Fibroblast of skin of right biceps (primary cell): ENCODE measurements around the gene INPP5B.
"Not testable (repeated sequence)": the region's sequence is repeated elsewhere in the genome, so short reads cannot be mapped to it uniquely, and the experiment has no call there.

ENCODE experiments used
- DNase-seq: peaks from one replicate; pipeline ENCODE4 v3.0.0-alpha.2; 2013

INPP5B gene

GRCh38 chr1:37946703-37947360 is at the start of gene INPP5B:
Gene INPP5B (minus strand): TSS chr1:37947053. CDS start chr1:37946308, 745 bp downstream.
- peak; percentile 91 for DNase-seq

GRCh38 chr1:37995751-37996345 is 49.0 kb upstream of the INPP5B start:
- DNase-seq, result peak; percentile 97

- no peak for DNase-seq
Observed at GRCh38 chr1:37994886-37995566, 48.2 kb upstream of the INPP5B start.

GRCh38 chr1:37989361-37989930 is 42.6 kb upstream of the INPP5B start:
- DNase-seq, result no peak

- no peak for DNase-seq
Observed at GRCh38 chr1:37987679-37988078, 40.8 kb upstream of the INPP5B start.

GRCh38 chr1:37983546-37983945 is 36.7 kb upstream of the INPP5B start:
- no peak for DNase-seq

- DNase-seq, result no peak
Observed at GRCh38 chr1:37978541-37978940, 31.7 kb upstream of the INPP5B start.

- peak; percentile 56 for DNase-seq
Observed at GRCh38 chr1:37975083-37975482, 28.2 kb upstream of the INPP5B start.

GRCh38 chr1:37974567-37974966 is 27.7 kb upstream of the INPP5B start:
- DNase-seq, result no peak

- DNase-seq, result not testable (repeated sequence)
Observed at GRCh38 chr1:37973684-37974083, 26.8 kb upstream of the INPP5B start.

- no peak for DNase-seq
Observed at GRCh38 chr1:37965301-37965700, 18.4 kb upstream of the INPP5B start.

GRCh38 chr1:37964106-37964505 is 17.3 kb upstream of the INPP5B start:
- DNase-seq, result not testable (repeated sequence)

GRCh38 chr1:37958690-37959089 is 11.8 kb upstream of the INPP5B start:
- DNase-seq, result peak; percentile 96

- no peak for DNase-seq
Observed at GRCh38 chr1:37955685-37956084, 8.8 kb upstream of the INPP5B start.

GRCh38 chr1:37954316-37954971 is 7.6 kb upstream of the INPP5B start:
- DNase-seq, result no peak

GRCh38 chr1:37952738-37953137 is 5.9 kb upstream of the INPP5B start:
- DNase-seq, result no peak

- no peak for DNase-seq
Observed at GRCh38 chr1:37951783-37952624, 5.2 kb upstream of the INPP5B start.

- DNase-seq, result no peak
Observed at GRCh38 chr1:37951041-37951782, 4.4 kb upstream of the INPP5B start.

GRCh38 chr1:37949524-37950152 is 2.8 kb upstream of the INPP5B start:
- DNase-seq, result no peak

- DNase-seq, result no peak
Observed at GRCh38 chr1:37948841-37949240, 2.0 kb upstream of the INPP5B start.

GRCh38 chr1:37948166-37948565 is 1.3 kb upstream of the INPP5B start:
- no peak for DNase-seq
